Gastroesophageal sphincter (tissue), 4 donors: ENCODE results near the gene USP32. TPM values are rescaled to one million over a fixed set of nuclear protein-coding genes. Genes with fewer than 3 reads are reported as not detected.
A peak's percentile ranks its signal among the peaks of the same experiment; 100 is the strongest.
"Not testable (repeated sequence)": the region's sequence is repeated elsewhere in the genome, so short reads cannot be mapped to it uniquely, and the experiment has no call there.

Experiments
- ATAC-seq: fragments of 150-250 bp; one replicate; pipeline ENCODE4 v1.9.1; 2016; ENCODE audit warnings: mild to moderate bottlenecking, moderate library complexity
- H3K27ac ChIP-seq, 4 donors: fragments of 200-600 bp; sonication (generic) in 3 of 4; 1 replicate in 3 of 4; 2 replicates in 1 of 4; pipeline ENCODE4 v1.5.1; 2016 to 2019
- H3K27me3 ChIP-seq: fragments of 200-600 bp; sonication (generic); one replicate; pipeline ENCODE4 v1.5.1; 2019
- H3K36me3 ChIP-seq, 2 donors: fragments of 200-600 bp; sonication (generic); one replicate each; pipeline ENCODE4 v1.5.1; 2019; ENCODE audit warnings: control low read depth in 1 of 2
- H3K4me1 ChIP-seq, 3 donors: fragments of 200-600 bp; sonication (generic); 1 replicate in 2 of 3; 2 replicates in 1 of 3; pipeline ENCODE4 v1.5.1; 2016 to 2019; ENCODE audit warnings: control low read depth in 2 of 3
- H3K4me3 ChIP-seq, 2 donors: fragments of 200-600 bp; sonication (generic); one replicate each; pipeline ENCODE4 v1.5.1; 2019; ENCODE audit warnings: mild to moderate bottlenecking in 1 of 2, moderate library complexity in 1 of 2
- H3K9me3 ChIP-seq, 3 donors: fragments of 200-600 bp; sonication (generic); one replicate each; pipeline ENCODE4 v1.5.1; 2017 to 2019; ENCODE audit warnings: control low read depth in 2 of 3
- EP300 ChIP-seq: sonication (generic); formaldehyde crosslinking; IDR thresholded peaks from one replicate; pipeline ENCODE4 v1.6.1; 2017; ENCODE audit warnings: antibody characterized with exemption, mild to moderate bottlenecking
- POLR2A ChIP-seq, 2 donors: fragments of 450-650 bp; IDR thresholded peaks; one replicate each; pipeline ENCODE4 v1.6.1; 2017; ENCODE audit warnings: antibody characterized with exemption in 2 of 2, mild to moderate bottlenecking in 2 of 2, moderate library complexity in 1 of 2
- POLR2AphosphoS5 ChIP-seq: sonication (generic); formaldehyde crosslinking; IDR thresholded peaks from one replicate; pipeline ENCODE4 v1.6.1; 2017; ENCODE audit warnings: antibody characterized with exemption
- WGBS, 2 donors: methylation state at CpG; one replicate each; pipeline ENCODE4 v1.1.5; 2018; ENCODE audit warnings: low coverage in 1 of 2; 5-methylcytosine and 5-hydroxymethylcytosine counted together
- total RNA-seq, 4 donors: library from RNA; depleted of rRNA; stranded (reverse); fragments of >200 nt; gene quantifications; one replicate each; pipeline ENCODE4 v1.1.0, GENCODE V29; 2016
- TF ChIP-seq, protein P1 (sequence below), 4 experiments: fragments of 200-600 bp in 2 of 4; fragments of 450-650 bp in 2 of 4; sonication (generic) in 1 of 4; IDR thresholded peaks; one replicate each; pipeline ENCODE4 v1.5.1; 2017 to 2019; ENCODE audit warnings: antibody characterized with exemption in 4 of 4, mild to moderate bottlenecking in 2 of 4, moderate library complexity in 2 of 4

USP32 gene
- total RNA-seq, 4 donors from 2014 or later, result 44.1 to 55.5 (median 51.4) TPM

DNA sequence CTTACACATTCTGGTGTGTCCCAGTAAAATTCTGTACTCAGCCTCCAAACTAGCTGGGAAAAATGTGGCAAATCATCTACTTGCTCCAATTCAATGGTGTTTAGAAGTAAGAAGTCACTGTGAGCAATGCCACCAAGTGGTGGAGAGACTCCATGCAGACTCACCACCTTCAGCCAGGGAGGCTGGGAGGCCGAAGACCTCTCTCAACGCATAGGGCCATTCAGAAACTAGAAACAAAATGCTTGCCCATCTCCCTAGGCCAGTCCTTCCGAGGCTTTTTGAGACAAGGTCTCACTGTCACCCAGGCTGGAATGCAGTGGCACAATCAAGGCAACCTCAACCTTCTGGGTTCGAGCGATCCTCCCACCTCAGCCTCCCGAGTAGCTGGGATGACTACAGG lies 217.2 kb downstream of the USP32 start:
- not testable (repeated sequence) for ATAC-seq, H3K27me3 ChIP-seq, H3K9me3 ChIP-seq, H3K27ac ChIP-seq, H3K4me3 ChIP-seq
- 94% methylated on average over 6 of the region's 6 CpGs; no CpG with 5 or more reads in 1 of the 2 donors for WGBS, 2 donors
- TF ChIP-seq, protein P1, sequence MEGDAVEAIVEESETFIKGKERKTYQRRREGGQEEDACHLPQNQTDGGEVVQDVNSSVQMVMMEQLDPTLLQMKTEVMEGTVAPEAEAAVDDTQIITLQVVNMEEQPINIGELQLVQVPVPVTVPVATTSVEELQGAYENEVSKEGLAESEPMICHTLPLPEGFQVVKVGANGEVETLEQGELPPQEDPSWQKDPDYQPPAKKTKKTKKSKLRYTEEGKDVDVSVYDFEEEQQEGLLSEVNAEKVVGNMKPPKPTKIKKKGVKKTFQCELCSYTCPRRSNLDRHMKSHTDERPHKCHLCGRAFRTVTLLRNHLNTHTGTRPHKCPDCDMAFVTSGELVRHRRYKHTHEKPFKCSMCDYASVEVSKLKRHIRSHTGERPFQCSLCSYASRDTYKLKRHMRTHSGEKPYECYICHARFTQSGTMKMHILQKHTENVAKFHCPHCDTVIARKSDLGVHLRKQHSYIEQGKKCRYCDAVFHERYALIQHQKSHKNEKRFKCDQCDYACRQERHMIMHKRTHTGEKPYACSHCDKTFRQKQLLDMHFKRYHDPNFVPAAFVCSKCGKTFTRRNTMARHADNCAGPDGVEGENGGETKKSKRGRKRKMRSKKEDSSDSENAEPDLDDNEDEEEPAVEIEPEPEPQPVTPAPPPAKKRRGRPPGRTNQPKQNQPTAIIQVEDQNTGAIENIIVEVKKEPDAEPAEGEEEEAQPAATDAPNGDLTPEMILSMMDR (IDR thresholded peaks at IDR 0.05), result peak in 3 of 4 experiments; percentile 5 to 35 (median 15)
- Histone ChIP-seq H3K4me1 (peaks cover 0 to 14% (median 0%) of the 10 kb centered on the region in 3 donors), H3K36me3 (peaks cover 0 to 39% of the 10 kb centered on the region in 2 donors)

- ATAC-seq, result no peak
- Histone ChIP-seq H3K36me3 (peaks cover 0 to 32% of the 10 kb centered on the region in 2 donors), H3K27ac (no peak overlapping the region), H3K4me1 (peaks cover 0 to 14% (median 0%) of the 10 kb centered on the region in 3 donors), H3K27me3 (no peaks in the 10 kb centered on the region), H3K9me3 (no peaks in the 10 kb centered on the region), H3K4me3 (no peak overlapping the region)
- TF ChIP-seq EP300, result no peak
- no peak for TF ChIP-seq POLR2A (IDR thresholded peaks at IDR 0.05)
- TF ChIP-seq, protein P1 (IDR thresholded peaks at IDR 0.05), result no peak
- 57 to 63% methylated on average over 2 to 3 of the region's 3 CpGs for WGBS, 2 donors
Observed at GRCh38 chr17:60174035-60174434, 217.9 kb downstream of the USP32 start.

GRCh38 chr17:60173304-60173819 lies 218.6 kb downstream of the USP32 start:
- H3K27me3 ChIP-seq, result no peaks in the 10 kb centered on the region
- peaks cover 0 to 14% (median 0%) of the 10 kb centered on the region in 3 donors for H3K4me1 ChIP-seq
- no peaks in the 10 kb centered on the region for H3K9me3 ChIP-seq
- WGBS, 2 donors, result 41 to 51% methylated on average over 2 of the region's 2 CpGs
- TF ChIP-seq POLR2A (IDR thresholded peaks at IDR 0.05) (no peak), EP300 (no peak), POLR2AphosphoS5 (no peak)
- TF ChIP-seq, protein P1 (IDR thresholded peaks at IDR 0.05), result no peak
- H3K36me3 ChIP-seq, result peaks cover 0 to 25% of the 10 kb centered on the region in 2 donors
- no peak overlapping the region for H3K27ac ChIP-seq
- ATAC-seq, result no peak
- no peak overlapping the region for H3K4me3 ChIP-seq

- no peak overlapping the region for H3K27ac ChIP-seq
- H3K27me3 ChIP-seq, result no peaks in the 10 kb centered on the region
- no peak for TF ChIP-seq POLR2A (IDR thresholded peaks at IDR 0.05)
- TF ChIP-seq, protein P1 (IDR thresholded peaks at IDR 0.05), result no peak
- TF ChIP-seq POLR2AphosphoS5, result no peak
- TF ChIP-seq EP300, result no peak
- peaks cover 0 to 14% (median 0%) of the 10 kb centered on the region in 3 donors for H3K4me1 ChIP-seq
- ATAC-seq, result no peak
- no peaks in the 10 kb centered on the region for H3K9me3 ChIP-seq
- 92 to 97% methylated on average over 4 of the region's 8 CpGs for WGBS, 2 donors
- H3K4me3 ChIP-seq, result no peak overlapping the region
- H3K36me3 ChIP-seq, result peaks cover 0 to 12% of the 10 kb centered on the region in 2 donors
Observed at GRCh38 chr17:60171753-60172079, 220.2 kb downstream of the USP32 start.
